IPS DF 4.7 (cell line): ENCODE data around the gene SPIRE1.
"Not testable (repeated sequence)": the region's sequence is repeated elsewhere in the genome, so short reads cannot be mapped to it uniquely, and the experiment has no call there.

Experiments used
- DNase-seq: peaks from one replicate; pipeline ENCODE4 v3.0.0-alpha.2; 2013; ENCODE audit warnings: low spot score; ENCODE audit errors: extremely low read depth

Gene SPIRE1

GRCh38 chr18:12647773-12648172 lies 10.1 kb downstream of the SPIRE1 start:
- no peak for DNase-seq

GRCh38 chr18:12645751-12646203 lies 12.1 kb downstream of the SPIRE1 start:
- no peak for DNase-seq

GRCh38 chr18:12645254-12645653 lies 12.7 kb downstream of the SPIRE1 start:
- no peak for DNase-seq

- DNase-seq = not testable (repeated sequence)
These were observed 14.2 kb downstream of the SPIRE1 start for GRCh38 chr18:12643756-12644155.

GRCh38 chr18:12640881-12641200 lies 17.1 kb downstream of the SPIRE1 start:
- no peak for DNase-seq

GRCh38 chr18:12639990-12640880 lies 17.7 kb downstream of the SPIRE1 start:
- no peak for DNase-seq

GRCh38 chr18:12638644-12639124 lies 19.2 kb downstream of the SPIRE1 start:
- no peak for DNase-seq

GRCh38 chr18:12637901-12638643 lies 19.8 kb downstream of the SPIRE1 start:
- DNase-seq = no peak

GRCh38 chr18:12637393-12637792 lies 20.5 kb downstream of the SPIRE1 start:
- no peak for DNase-seq

GRCh38 chr18:12631831-12632477 lies 26.0 kb downstream of the SPIRE1 start:
- no peak for DNase-seq

- no peak for DNase-seq
These were observed 27.8 kb downstream of the SPIRE1 start for GRCh38 chr18:12630136-12630535.

- DNase-seq = no peak
These were observed 28.9 kb downstream of the SPIRE1 start for GRCh38 chr18:12628706-12629702.

- not testable (repeated sequence) for DNase-seq
These were observed 30.7 kb downstream of the SPIRE1 start for GRCh38 chr18:12627199-12627598.

- DNase-seq = no peak
These were observed 32.7 kb downstream of the SPIRE1 start for GRCh38 chr18:12625241-12625640.

GRCh38 chr18:12621742-12622306 lies 36.1 kb downstream of the SPIRE1 start:
- DNase-seq = no peak

GRCh38 chr18:12615748-12616147 lies 42.2 kb downstream of the SPIRE1 start:
- no peak for DNase-seq

GRCh38 chr18:12608301-12608700 lies 49.6 kb downstream of the SPIRE1 start:
- no peak for DNase-seq

GRCh38 chr18:12606592-12607315 lies 51.2 kb downstream of the SPIRE1 start:
- no peak for DNase-seq

- no peak for DNase-seq
These were observed 53.4 kb downstream of the SPIRE1 start for GRCh38 chr18:12604445-12605007.
